ENCODE measurements around the gene SPIN2B. TPM values are rescaled to one million over a fixed set of nuclear protein-coding genes. Genes with fewer than 3 reads are reported as not detected.

Gene SPIN2B
- total and polyA plus RNA-seq, 2 of the 13 experiments (the other 11 are each of a cell fraction or from before 2014, with no cell fraction given), result 7.9 to 10.4 TPM

DNA sequence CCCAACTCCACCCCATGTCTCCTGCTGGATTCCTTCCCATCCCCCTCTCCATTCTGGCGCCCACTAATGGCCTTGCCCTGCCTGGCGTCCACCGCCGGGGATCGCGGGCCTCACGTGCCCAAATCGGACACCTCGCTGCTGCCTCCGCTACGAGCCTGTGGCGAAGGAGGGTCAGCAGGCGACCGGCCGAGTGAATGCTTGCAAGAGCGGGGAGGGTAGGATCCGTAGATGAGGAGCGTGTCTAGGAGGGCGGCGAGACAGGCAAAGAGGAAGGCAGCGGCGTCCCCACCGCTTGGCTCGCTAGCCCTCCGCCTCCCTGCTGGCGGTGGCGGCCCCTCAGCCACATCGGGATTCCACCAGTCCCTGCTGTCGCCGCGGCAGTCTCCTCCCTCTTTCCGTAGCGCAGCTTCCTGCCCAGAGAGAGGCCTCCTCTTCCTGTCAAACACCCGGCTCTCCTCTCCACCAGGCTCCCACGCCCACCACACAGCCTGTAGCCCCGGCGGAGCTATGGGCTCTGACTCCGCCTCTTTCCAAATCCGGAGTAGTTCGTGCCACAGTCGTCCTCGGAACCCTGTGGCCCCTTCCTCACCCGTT, at the start of gene SPIN2B (continued):
- no peak for TF ChIP-seq SMARCE1 (IDR thresholded peaks at IDR 0.05; ENCODE audit: borderline replicate concordance)
- no peak for TF ChIP-seq ZNF253 (CRISPR knock-in tag; IDR thresholded peaks at IDR 0.05; ENCODE audit: borderline replicate concordance)
- TF ChIP-seq ZNF878 (CRISPR knock-in tag; IDR thresholded peaks at IDR 0.05), result no peak
- no peak for TF ChIP-seq TCF7 (IDR thresholded peaks at IDR 0.05; ENCODE audit: low read depth)
- no peak for TF ChIP-seq ZNF792 (CRISPR knock-in tag; IDR thresholded peaks at IDR 0.05)
- no peak for TF ChIP-seq FLYWCH1 (CRISPR knock-in tag; IDR thresholded peaks at IDR 0.05)
- TF ChIP-seq, protein P1, sequence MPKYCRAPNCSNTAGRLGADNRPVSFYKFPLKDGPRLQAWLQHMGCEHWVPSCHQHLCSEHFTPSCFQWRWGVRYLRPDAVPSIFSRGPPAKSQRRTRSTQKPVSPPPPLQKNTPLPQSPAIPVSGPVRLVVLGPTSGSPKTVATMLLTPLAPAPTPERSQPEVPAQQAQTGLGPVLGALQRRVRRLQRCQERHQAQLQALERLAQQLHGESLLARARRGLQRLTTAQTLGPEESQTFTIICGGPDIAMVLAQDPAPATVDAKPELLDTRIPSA (CRISPR knock-in tag; IDR thresholded peaks at IDR 0.05; ENCODE audit: borderline replicate concordance), result no peak
- 0 out of 2 replicates have a peak, but pooled peaks have one; percentile 59 for TF ChIP-seq ZNF747 (CRISPR knock-in tag; IDR thresholded peaks at IDR 0.05; ENCODE audit: borderline replicate concordance)
- TF ChIP-seq, protein P2, sequence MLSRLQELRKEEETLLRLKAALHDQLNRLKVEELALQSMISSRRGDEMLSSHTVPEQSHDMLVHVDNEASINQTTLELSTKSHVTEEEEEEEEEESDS (CRISPR knock-in tag; IDR thresholded peaks at IDR 0.05; ENCODE audit: borderline replicate concordance), result no peak
- TF ChIP-seq FOXK2 (IDR thresholded peaks at IDR 0.05), result no peak
- TF ChIP-seq EED (CRISPR knock-in tag; IDR thresholded peaks at IDR 0.05), result no peak
- TF ChIP-seq ZNF138 (CRISPR knock-in tag; IDR thresholded peaks at IDR 0.05; ENCODE audit: low read depth), result no peak
- TF ChIP-seq ZNF12 (CRISPR knock-in tag; IDR thresholded peaks at IDR 0.05), result no peak
- no peak for TF ChIP-seq XRCC5 (optimal IDR thresholded peaks at IDR 0.05; ENCODE audit: low read length)
- TF ChIP-seq, protein P3, sequence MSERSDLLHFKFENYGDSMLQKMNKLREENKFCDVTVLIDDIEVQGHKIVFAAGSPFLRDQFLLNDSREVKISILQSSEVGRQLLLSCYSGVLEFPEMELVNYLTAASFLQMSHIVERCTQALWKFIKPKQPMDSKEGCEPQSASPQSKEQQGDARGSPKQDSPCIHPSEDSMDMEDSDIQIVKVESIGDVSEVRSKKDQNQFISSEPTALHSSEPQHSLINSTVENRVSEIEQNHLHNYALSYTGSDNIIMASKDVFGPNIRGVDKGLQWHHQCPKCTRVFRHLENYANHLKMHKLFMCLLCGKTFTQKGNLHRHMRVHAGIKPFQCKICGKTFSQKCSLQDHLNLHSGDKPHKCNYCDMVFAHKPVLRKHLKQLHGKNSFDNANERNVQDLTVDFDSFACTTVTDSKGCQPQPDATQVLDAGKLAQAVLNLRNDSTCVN (CRISPR knock-in tag; IDR thresholded peaks at IDR 0.05; ENCODE audit: borderline replicate concordance), result no peak
- TF ChIP-seq, protein P4, sequence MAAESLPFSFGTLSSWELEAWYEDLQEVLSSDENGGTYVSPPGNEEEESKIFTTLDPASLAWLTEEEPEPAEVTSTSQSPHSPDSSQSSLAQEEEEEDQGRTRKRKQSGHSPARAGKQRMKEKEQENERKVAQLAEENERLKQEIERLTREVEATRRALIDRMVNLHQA (CRISPR knock-in tag; IDR thresholded peaks at IDR 0.05), result no peak
- no peak for TF ChIP-seq ZNF775 (CRISPR knock-in tag; IDR thresholded peaks at IDR 0.05; ENCODE audit: borderline replicate concordance)
- no peak for TF ChIP-seq REXO4 (CRISPR knock-in tag; IDR thresholded peaks at IDR 0.05; ENCODE audit: borderline replicate concordance)
- no peak for TF ChIP-seq TOE1 (CRISPR knock-in tag; IDR thresholded peaks at IDR 0.05)
- no peak for TF ChIP-seq ZNF737 (CRISPR knock-in tag; IDR thresholded peaks at IDR 0.05; ENCODE audit: borderline replicate concordance)
- no peak for TF ChIP-seq SUZ12 (IDR thresholded peaks at IDR 0.05; ENCODE audit: low read depth, low read length)
- no peak for TF ChIP-seq ZNF570 (CRISPR knock-in tag; IDR thresholded peaks at IDR 0.05; ENCODE audit: borderline replicate concordance)
- TF ChIP-seq MIXL1 (CRISPR knock-in tag; IDR thresholded peaks at IDR 0.05), result no peak
- no peak for TF ChIP-seq ZNF263 (CRISPR knock-in tag; IDR thresholded peaks at IDR 0.05)
- TF ChIP-seq, protein P5, sequence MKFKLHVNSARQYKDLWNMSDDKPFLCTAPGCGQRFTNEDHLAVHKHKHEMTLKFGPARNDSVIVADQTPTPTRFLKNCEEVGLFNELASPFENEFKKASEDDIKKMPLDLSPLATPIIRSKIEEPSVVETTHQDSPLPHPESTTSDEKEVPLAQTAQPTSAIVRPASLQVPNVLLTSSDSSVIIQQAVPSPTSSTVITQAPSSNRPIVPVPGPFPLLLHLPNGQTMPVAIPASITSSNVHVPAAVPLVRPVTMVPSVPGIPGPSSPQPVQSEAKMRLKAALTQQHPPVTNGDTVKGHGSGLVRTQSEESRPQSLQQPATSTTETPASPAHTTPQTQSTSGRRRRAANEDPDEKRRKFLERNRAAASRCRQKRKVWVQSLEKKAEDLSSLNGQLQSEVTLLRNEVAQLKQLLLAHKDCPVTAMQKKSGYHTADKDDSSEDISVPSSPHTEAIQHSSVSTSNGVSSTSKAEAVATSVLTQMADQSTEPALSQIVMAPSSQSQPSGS (CRISPR knock-in tag; IDR thresholded peaks at IDR 0.05), result no peak
- TF ChIP-seq ZFP90 (CRISPR knock-in tag; IDR thresholded peaks at IDR 0.05; ENCODE audit: borderline replicate concordance), result no peak
- TF ChIP-seq ZNF777 (CRISPR knock-in tag; IDR thresholded peaks at IDR 0.05), result no peak
- TF ChIP-seq IRF2 (CRISPR knock-in tag; IDR thresholded peaks at IDR 0.05), result 0 out of 2 replicates have a peak, but pooled peaks have one; percentile 42
